ENCODE results near the gene SECTM1.

The SECTM1 gene

DNA sequence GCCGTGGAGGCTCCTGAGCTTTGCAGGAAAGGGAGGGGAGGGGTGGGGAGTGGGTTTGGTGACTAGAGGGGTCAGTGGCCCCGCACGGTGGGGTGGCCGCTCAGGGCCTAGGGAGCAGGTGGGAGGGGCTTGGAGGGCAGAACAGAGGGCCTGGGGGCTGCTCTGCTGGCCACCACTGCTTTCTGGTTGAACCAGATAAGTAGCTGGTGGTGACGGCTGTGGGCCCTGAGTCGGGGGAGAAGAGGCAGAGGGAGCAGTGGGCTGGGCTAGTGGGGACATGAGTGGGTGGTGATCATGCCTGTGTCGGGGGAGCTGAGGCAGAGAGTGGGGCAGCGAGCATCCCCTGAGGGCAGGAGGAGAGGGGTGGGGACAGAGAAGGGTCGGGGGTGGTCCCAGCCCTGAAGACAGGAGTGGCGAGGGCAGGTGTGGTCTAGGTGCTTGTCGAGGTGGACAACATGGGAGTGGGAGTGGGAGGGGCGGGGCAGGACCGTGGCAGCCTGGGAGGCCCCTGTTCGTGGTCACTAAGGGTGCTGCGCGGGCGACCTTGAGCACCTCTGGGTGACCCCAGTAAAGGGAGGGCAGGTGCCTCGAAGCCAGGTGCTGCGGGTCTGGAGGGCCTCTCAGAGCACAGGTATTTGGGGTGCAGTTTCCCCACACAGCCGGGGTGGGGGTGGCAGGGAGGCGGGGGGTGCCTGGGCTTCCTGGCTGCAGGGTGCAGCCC, 9.9 kb downstream of the SECTM1 start:
- no peak for DNase-seq (ENCODE audit: low read depth in 2 of 2)
- H3K4me3 ChIP-seq (replicated peaks in 1 of 2; ENCODE audit: low read depth in 2 of 2, low read length in 2 of 2): no peak overlapping the region
- TF ChIP-seq, protein P1, sequence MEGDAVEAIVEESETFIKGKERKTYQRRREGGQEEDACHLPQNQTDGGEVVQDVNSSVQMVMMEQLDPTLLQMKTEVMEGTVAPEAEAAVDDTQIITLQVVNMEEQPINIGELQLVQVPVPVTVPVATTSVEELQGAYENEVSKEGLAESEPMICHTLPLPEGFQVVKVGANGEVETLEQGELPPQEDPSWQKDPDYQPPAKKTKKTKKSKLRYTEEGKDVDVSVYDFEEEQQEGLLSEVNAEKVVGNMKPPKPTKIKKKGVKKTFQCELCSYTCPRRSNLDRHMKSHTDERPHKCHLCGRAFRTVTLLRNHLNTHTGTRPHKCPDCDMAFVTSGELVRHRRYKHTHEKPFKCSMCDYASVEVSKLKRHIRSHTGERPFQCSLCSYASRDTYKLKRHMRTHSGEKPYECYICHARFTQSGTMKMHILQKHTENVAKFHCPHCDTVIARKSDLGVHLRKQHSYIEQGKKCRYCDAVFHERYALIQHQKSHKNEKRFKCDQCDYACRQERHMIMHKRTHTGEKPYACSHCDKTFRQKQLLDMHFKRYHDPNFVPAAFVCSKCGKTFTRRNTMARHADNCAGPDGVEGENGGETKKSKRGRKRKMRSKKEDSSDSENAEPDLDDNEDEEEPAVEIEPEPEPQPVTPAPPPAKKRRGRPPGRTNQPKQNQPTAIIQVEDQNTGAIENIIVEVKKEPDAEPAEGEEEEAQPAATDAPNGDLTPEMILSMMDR (IDR thresholded peaks at IDR 0.05; ENCODE audit: low read depth, low read length): no peak

DNA sequence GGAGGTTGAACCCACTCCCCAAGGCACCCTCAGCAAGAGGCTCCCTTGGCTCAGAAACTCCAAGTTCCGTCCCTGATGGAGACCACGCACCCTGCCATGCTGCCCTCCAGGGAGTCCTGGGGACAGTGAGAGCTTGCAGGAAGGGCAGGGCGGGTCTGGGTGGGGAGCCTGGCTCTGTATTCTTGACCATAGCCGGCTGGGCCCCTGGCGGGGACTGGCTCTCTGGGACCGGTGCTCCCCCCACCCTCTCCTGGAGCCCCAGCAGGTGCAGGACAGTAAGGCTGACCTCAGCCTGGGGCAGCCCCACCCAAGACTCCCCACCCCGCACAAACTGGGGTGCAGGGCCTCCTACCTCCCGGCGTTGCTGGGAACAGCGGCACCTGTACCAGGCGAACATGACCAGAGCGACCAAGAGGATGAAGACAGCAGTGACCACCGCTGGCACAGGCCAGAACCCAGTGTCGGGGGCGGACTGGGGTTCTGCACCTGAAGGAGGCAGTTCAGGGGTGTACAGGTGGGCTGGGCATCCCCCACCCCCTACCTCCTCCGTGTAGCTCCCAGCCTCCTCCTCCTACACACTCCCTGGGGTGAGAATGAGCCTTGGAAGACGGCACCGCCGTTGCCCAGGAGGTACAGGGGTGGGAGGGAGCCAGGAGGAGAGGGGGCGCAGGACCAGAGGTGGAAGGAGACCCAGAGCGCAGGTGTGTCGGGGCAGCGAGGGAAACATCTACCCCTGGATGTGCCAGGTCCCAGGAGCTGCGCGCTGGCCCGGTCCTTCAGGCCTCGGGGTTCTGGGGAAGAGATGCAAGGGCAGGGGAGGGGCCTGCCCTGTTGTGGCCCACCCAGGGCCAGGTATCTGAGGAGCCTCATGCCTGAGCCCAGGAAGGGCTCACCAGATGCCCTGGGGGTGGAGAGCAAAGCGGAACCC, 10.8 kb downstream of the SECTM1 start:
- no peak for DNase-seq (ENCODE audit: low read depth in 2 of 2)
- TF ChIP-seq, protein P1 (IDR thresholded peaks at IDR 0.05; ENCODE audit: low read depth, low read length): no peak
- H3K4me3 ChIP-seq (replicated peaks in 1 of 2; ENCODE audit: low read depth in 2 of 2, low read length in 2 of 2): no peak overlapping the region

DNA sequence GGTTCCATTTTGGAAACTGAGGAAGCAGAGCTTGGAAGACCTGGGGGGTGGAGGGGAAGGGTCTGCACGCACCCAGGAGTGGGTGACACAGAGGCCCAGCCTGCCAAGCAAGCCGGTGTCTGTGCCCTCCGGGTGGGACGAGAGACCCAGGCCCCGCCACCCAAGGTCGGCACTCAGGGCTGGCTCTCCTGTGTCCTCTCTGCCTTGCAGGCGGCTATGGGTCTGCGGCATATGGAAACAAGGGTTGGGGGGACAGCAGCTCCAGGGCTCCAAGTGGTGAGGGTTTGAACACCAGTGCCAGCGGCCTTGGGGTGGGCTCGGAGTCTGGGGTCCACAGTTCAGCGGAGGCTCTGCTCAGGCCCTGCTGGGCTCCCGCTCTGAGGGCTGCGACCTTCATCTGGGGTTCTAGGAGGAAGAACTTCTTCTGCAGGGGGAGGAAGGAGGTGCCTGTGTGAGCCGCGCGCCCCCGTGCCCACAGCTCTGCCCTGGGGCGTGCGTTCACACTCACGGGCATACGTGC, 11.6 kb downstream of the SECTM1 start:
- TF ChIP-seq, protein P1 (IDR thresholded peaks at IDR 0.05; ENCODE audit: low read depth, low read length): no peak
- H3K4me3 ChIP-seq (replicated peaks in 1 of 2; ENCODE audit: low read depth in 2 of 2, low read length in 2 of 2): no peak overlapping the region
- DNase-seq (ENCODE audit: low read depth in 2 of 2): no peak

DNA sequence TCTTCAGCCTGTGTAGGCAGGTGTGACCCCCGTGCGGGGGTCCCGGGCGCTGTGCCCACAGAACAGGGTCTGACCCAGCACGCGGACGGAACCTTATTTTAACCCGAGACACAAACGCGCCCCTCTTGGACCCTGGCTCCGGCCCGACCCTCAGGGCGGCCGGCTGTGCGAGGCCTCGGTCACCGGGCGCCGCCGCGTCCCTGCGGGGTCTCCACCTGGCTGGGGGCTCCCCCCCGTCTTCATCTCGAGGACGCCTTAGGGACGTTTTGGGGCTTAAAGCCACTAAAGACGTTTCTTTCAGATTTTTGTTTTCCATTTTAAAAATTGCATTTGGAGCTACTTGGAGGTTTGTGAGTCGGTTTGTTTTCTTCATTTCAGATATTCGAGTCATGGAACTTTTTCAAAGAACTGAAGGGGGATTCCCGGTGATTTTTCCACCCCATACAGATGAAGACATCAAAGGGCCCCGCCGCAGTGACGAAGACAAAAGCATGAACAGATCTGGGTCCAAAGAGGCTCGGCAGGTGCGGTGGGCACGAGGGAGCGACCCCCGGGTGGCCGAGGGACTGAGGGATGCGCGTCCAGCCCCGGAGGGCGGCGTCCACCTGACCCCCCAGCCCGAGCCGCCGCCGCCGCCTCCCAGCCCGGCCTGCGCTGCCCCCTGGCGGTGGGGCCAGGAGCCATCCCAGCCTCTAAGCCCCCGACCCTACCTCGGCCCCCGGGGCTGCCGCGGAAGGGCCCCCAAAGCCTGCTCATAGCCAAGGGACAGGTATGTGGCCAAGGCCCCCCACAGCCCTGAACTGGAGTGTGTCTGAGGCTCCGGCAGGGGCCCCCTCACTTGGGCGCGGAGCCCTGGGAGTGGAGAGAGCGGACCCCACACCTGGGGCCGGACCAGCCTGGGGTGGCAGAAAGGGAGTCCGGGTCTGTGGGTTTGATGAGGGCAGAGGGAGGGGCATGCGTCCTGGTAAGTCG, 12.3 kb downstream of the SECTM1 start:
- TF ChIP-seq, protein P1 (IDR thresholded peaks at IDR 0.05; ENCODE audit: low read depth, low read length): peak; percentile 53
- no peak overlapping the region for H3K4me3 ChIP-seq (replicated peaks in 1 of 2; ENCODE audit: low read depth in 2 of 2, low read length in 2 of 2)
- peak in 1 of 2 donors; percentile 32 for DNase-seq (ENCODE audit: low read depth in 2 of 2)

DNA sequence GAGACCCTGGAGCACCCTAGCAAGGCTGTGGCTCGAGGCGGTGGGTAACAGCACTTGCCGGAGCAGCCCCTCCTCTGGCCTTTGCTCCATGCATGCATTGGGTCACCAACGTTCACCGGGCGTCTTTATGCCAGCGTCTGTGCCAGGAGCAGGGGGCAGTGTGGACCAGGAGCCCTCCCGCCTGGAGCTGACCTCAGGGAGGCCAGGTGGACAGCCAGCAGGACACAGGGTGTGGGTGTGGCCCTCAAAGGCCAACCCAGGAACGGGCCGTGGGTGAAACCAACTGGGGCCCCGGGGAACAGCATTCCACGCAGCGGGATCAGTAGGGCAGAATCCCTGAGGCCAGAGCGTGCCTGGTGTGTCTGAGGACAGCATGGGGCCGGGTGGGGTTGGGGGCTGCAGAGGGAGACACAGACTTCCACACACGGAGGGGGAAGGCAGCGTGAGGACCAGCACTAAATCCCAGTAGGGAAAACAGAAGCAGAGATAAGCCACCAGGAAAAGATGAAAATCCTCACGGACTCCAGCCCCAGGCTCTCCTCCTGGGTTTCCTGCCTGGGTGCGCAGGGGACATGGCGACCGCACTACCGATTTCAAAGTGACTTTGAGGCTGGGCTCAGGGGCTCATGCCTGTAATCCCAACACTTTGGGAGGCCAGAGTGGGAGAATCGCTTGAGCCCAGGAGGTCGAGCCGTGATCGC, 13.3 kb downstream of the SECTM1 start:
- DNase-seq (ENCODE audit: low read depth in 2 of 2): no peak
- TF ChIP-seq, protein P1 (IDR thresholded peaks at IDR 0.05; ENCODE audit: low read depth, low read length): no peak
- H3K4me3 ChIP-seq (replicated peaks in 1 of 2; ENCODE audit: low read depth in 2 of 2, low read length in 2 of 2): no peak overlapping the region
